Activated CD8-positive, alpha-beta memory T cell treated with anti-CD3 and anti-CD28 coated beads, Interleukin-2, amount 50 U/mL, for 1 hour (primary cell): ENCODE results near the gene NUAK1.

Source experiments
- DNase-seq: peaks from one replicate; pipeline ENCODE4 v3.0.0-alpha.2; 2020; ENCODE audit errors: extremely low read depth

The NUAK1 gene

GRCh38 chr12:106138633-106139421 lies at the start of gene NUAK1:
NUAK1 (minus strand) TSS chr12:106138954; CDS start chr12:106138653, 301 bp downstream.
- no peak for DNase-seq

- DNase-seq: no peak
Measured at GRCh38 chr12:106188256-106188655, 49.5 kb upstream of the NUAK1 start.

- DNase-seq: no peak
Measured at GRCh38 chr12:106187842-106188241, 49.1 kb upstream of the NUAK1 start.

- no peak for DNase-seq
Measured at GRCh38 chr12:106187155-106187789, 48.5 kb upstream of the NUAK1 start.

- DNase-seq: no peak
Measured at GRCh38 chr12:106183735-106184134, 45.0 kb upstream of the NUAK1 start.

GRCh38 chr12:106181401-106182114 lies 42.8 kb upstream of the NUAK1 start:
- no peak for DNase-seq

GRCh38 chr12:106179086-106179485 lies 40.3 kb upstream of the NUAK1 start:
- DNase-seq: no peak

GRCh38 chr12:106178562-106178961 lies 39.8 kb upstream of the NUAK1 start:
- DNase-seq: no peak

GRCh38 chr12:106176560-106176959 lies 37.8 kb upstream of the NUAK1 start:
- DNase-seq: no peak

GRCh38 chr12:106174876-106175275 lies 36.1 kb upstream of the NUAK1 start:
- DNase-seq: no peak

GRCh38 chr12:106173442-106173841 lies 34.7 kb upstream of the NUAK1 start:
- no peak for DNase-seq

GRCh38 chr12:106171117-106171750 lies 32.5 kb upstream of the NUAK1 start:
- no peak for DNase-seq

GRCh38 chr12:106170285-106170684 lies 31.5 kb upstream of the NUAK1 start:
- no peak for DNase-seq

GRCh38 chr12:106163712-106164111 lies 25.0 kb upstream of the NUAK1 start:
- DNase-seq: no peak

GRCh38 chr12:106161491-106161890 lies 22.7 kb upstream of the NUAK1 start:
- no peak for DNase-seq

- no peak for DNase-seq
Measured at GRCh38 chr12:106160915-106161314, 22.2 kb upstream of the NUAK1 start.

- no peak for DNase-seq
Measured at GRCh38 chr12:106157802-106158201, 19.0 kb upstream of the NUAK1 start.

GRCh38 chr12:106154751-106155273 lies 16.1 kb upstream of the NUAK1 start:
- no peak for DNase-seq

- DNase-seq: no peak
Measured at GRCh38 chr12:106152334-106152733, 13.6 kb upstream of the NUAK1 start.

- no peak for DNase-seq
Measured at GRCh38 chr12:106150555-106150954, 11.8 kb upstream of the NUAK1 start.

GRCh38 chr12:106149096-106149784 lies 10.5 kb upstream of the NUAK1 start:
- no peak for DNase-seq
